Activated CD8-positive, alpha-beta memory T cell treated with anti-CD3 and anti-CD28 coated beads for 48 hours (primary cell): ENCODE measurements around the gene SUFU.
"Not testable (repeated sequence)": the region's sequence is repeated elsewhere in the genome, so short reads cannot be mapped to it uniquely, and the experiment has no call there.

ENCODE experiments used
- DNase-seq, 3 experiments: peaks; one replicate each; pipeline ENCODE4 v3.0.0-alpha.2; 2020; ENCODE audit warnings: low read depth in 2 of 3, low spot score in 2 of 3

Gene SUFU

DNA sequence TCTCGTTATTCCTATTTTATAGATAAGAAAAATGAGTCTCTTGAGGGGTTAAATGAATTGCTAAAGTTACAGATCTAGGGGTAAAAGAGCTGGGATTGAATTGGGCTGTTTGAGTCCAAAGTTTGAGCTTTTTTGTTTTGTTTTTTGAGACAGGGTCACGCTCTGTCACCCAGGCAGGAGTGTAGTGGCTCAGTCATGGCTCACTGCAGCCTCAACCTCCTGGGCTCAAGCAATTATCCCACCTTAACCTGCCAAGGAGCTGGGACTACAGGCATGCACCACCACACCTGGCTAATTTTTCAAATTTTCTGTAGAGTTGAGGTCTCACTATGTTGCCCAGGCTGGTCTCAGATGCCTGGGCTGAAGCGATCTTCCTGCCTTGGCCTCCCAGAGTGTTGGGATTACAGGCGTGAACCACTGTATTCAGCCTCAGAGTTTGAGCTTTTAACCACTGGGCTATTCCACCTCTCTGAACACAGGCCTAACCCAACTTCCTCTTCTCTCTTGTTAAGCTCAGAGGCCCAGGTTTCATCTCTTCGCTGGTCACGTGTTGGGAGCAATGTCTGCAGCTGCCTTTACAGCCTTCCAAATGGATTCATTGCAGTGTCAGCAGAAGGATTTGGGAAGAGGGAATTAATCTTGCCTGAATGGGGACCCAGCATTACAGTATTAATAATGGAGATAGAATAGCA, 8.0 kb downstream of the SUFU start:
- DNase-seq: no peak

DNA sequence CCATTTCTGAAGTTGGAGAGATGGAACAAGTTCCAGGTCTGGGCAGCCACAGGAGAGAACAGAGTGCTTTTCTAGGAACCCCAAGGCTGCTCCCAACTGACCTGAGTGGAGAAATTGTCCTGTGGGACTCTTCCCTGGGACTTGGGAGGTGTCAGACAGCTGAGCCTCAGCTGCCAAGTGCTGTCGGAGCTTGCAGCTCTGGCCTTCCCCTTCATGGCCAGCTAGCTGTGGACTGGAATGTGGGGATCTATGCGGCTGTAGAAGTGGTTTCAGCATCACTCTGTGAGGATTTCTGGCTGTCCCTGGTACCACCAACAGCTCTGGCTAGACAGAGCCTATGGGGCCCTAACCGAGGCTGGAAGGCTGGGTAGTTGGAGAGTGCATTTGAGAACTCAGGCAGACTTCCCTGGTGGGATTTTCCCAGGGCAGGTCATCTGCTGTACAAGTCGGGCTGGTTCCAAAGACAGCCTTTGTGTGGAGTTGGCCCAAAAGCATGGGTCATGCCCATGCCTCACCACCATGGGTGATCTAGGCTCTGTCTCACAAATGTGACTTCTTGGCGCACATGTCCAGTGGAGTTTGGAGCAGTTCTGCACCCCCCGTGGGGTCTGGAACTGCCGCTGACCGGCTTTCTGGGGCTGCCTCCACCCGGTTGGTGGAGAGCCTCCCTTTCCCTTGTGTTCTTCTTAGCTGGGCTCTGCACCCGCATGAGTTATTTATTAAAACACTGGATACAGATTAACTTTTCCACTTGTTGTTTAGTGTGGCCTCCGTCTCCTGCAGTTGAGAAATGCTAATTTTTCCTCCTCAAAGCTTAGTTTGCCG, 10.9 kb downstream of the SUFU start:
- DNase-seq: no peak

DNA sequence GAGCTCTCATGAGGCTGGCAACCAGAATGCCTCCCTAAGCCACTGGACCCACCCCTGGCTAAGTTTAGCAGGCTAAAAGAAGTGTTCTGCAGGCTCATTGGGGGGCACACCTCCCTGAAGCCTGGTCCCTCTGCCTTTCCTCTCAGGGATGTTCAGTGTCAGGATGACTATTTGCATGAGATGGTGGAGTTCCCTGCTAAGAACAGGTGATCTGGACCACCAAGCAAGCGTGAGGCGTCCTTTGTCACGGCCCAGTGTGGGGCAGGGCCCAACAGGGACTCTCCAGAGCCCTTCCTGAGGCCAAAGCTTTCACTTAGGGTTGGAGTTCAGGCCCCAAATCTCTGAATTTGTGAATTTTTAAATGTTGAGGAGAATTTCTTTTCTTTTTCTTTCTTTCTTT, 12.0 kb downstream of the SUFU start:
- no peak for DNase-seq

DNA sequence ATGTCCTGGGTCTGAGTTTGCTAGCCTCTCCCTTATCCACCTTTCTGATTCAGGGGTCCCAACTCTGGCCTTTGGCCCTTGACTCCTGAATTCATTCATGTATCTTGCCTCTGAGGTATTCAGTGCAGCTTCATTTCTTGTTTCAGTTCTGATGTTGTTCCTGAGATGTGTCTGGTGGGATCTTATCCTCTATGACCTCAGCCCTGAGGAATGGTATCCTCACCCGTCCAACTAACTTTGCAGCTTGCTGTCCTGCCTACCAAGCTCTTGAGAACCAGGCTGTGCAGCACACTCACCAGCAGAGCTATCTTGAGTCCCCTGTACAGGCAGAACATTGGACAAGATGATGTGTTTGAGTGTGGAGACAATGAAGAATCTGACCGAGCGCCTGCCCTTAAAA, 13.8 kb downstream of the SUFU start:
- DNase-seq: no peak

DNA sequence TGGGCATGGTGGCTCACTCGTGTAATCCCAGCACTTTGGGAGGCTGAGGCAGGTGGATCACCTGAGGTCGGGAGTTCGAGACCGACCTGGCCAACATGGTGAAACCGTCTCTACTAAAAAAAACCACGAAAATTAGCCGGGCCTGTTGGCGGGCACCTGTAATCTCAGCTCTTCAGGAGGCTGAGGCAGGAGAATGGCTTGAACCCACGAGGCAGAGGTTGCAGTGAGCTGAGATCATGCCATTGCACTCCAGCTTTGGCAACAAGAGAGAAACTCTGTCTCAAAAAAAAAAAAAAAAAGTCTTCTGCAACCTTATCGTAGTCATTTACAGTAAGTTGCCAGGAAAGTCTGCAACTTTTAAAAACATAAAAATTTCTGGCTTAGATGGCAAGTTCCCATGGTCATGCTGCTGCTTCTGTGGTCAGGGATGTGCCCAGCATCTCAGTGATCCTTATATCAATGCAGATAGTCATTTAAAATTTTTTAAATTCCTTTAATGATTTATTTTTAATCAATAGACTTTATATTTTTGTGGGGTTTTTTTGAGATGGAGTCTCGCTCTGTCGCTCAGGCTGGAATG, 15.6 kb downstream of the SUFU start:
- no peak for DNase-seq

DNA sequence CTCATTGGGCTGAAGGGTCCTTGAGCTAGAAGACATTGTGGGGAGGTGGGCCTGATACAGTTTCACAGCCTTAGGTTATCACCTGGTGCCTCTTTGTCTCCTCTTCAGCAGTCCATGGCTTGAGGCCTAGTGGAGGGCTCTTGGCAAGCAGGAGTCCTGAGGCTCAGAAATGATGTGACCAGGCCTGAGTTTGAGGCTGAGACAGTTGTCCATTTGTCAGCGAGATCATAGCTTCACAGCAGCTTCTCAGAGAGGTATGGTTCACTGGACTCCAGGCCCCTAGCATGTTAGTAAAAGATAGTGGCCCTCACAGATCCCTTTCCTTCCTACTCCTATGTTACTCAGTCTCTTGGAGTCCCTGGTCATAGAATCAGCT, 19.1 kb downstream of the SUFU start:
- DNase-seq: no peak

DNA sequence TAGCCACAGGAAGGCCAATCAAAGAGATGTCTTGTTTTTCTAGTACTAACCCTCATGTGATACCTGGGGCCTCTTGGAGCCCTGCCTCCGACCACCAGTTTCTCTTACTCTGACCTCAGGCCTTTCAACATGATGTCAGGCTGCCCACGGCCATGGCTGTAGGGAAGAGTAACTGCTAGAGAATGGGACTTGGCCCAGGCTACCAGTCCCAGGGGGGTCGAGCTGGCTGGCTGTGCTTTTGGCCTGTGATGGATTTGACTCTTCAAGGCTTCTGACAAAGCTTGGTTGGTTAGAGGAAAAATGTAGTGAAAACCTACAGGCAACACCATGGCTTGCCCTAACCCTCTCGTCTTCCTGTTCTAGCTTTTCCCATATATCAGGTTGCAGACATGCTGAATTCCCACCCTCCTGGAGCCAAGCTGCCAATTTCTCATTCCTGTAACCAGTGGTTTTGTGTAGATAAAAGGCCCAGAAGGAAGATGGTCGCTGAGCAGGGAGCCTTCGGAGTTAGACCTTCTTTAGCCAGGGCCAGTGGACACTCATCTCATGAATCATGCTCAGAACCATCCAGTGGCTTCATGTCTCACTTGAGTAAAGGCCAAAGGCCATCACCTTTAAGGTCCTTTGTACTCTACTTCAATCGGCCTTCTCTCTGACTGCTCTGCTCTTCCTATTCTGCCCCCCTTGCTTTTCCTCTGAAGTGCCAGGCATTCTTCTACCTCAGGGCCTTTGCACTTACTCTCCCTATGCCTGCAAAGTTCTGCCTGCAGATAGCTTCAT, 19.7 kb downstream of the SUFU start:
- no peak for DNase-seq

DNA sequence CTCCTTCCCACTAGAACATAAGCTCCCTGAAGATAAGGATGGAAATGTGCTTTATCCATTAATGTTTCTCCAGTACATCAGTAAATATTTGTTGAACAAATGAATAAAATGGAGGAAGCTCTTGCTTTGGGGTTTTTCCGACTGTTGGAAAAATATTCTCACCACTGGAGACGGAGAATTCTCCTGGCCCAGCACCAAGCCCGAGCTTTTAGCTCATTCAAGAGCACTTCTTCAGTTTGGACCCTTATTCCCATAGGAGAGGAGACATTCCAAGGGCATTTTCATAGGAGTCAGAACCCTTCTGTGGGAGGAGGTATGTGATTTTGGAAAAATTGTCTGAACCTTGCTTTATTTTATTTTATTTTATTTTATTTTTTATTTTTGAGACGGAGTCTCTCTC, 21.0 kb downstream of the SUFU start:
- DNase-seq: no peak

DNA sequence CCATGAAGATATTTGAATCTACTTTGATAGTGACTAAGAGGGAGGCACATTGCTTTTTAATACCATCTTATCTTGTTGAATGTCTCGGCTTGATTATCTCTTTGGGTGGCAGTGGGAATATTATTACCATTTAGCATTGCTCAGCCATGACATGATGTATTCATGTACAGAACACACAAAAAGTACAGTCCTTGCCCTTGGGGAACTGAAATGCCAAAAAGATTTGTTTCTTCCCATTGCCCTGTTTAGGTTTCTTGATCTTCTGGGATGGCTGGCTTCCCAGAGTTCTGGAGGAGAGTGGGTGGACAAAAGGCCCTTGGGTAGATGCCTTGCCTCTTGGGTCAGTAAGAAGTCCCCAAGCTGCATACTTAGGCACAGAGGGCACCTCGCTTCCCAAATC, 23.8 kb downstream of the SUFU start:
- DNase-seq: no peak

DNA sequence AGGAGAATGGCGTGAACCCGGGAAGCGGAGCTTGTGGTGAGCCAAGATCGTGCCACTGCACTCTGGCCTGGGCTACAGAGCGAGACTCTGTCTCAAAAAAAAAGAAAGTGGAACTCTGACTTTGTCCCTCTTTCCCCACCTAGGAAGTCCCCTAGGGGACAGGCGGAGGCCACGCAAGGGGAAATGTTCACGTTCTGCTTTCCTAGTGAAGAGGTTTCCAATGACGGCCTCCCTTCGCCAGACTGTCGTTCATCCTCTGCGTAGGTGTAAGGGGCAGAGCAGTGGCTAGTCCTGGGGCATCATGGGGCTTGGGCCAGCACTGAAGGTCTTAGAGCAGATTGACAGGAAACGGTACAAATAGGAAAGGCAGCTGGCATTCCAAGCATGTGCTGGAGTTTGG, 30.6 kb downstream of the SUFU start:
- DNase-seq: no peak

DNA sequence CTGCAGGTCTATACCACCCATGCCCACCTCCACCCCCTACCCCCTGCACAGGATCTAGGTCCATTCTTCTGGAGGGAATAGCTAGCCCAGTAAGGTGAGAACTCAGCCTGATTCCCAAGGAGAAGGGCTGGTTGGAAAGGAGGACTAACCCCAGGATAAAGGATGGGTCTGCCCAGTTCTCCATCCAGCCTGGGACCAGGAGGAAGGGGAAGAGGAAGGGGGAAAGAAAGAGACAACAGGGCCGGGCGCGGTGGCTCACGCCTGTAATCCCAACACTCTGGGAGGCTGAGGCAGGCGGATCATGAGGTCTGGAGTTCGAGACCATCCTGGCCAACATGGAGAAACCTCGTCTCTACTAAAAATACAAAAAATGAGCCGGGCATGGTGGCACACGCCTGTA, 31.2 kb downstream of the SUFU start:
- DNase-seq: not testable (repeated sequence)

DNA sequence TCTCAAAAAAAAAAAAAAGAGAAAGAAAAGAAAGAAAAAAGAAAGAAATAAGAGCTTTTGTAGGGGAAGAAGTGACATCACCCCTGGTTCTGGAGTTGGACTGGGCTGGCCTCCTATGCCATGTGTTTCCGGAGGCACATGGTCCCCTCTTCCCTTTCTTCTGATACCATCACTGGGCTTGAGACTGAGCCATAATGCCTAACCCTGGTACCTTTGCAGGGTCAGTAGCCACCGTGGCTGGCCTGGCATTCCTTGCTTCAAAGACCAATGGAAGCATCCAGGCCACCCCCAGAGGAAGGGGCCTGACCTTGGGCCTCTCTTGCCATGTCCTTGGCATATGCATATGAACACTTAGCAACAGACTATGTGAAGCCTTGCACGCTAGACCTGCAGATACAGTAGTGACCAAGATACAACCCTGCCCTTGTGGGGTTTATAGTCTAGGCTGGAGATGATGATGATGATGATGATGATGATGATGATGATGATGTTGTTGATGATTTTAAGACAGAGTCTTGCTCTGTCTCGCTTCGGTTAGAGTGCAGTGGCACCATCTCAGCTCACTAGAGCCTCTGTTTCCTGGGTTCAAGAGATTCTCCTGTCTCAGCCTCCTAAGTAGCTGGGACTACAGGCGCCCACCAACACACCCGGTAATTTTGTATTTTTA, 31.8 kb downstream of the SUFU start:
- no peak for DNase-seq

DNA sequence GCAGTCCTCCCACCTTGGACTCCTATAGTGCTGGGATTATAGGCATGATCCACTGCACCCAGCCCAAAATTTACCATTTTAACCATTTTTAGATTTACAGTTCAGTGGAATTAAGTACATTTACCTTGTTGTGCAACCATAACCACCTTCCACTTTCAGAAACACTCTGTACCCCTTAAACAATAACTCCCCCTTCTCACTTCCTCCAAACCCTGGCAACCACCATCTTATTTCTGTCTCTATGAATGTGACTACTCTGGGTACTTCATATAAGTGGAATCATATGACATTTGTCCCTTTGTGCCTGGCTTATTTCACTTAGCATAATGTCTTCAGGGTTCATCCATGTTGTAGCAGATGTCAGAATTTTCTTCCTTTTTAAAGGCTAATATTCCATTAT, 33.6 kb downstream of the SUFU start:
- no peak for DNase-seq

DNA sequence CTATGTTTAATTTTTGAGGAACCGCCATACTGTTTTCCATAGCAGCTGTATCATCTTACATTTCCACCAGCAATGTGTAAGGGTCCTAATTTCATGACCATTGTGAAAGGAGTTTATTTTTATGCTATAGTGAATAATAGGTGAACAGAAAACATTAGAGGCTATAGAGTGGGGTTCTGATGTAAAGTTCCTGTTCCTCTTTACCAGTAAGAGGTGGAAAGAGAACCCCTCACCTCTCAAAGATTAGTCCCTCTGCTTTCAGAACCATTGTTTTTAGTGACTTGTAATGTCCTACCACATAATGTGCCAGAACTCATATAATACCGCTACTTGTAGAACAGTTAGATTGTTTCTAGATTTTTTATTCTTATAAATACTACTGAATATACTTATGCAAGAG, 34.2 kb downstream of the SUFU start:
- no peak for DNase-seq

DNA sequence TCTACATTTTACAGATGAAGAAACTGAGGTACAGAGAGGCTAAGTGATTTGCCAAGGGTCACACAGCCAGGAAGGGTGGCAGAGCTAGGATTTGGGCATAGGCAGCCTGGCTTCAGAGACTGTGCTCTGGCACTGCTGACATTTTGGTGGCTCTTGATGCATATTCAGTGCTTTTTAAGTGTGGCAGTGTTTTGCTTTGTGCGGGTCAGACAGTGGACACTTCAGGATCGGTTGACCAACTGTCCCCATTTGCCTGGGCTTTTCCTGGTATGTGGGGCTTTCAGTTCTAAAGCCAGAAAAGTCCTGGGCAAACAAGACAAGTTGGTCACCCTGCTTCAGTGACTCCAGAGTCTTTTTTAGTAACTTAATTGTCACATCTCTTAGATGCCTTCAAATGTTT, 35.0 kb downstream of the SUFU start:
- DNase-seq: no peak

DNA sequence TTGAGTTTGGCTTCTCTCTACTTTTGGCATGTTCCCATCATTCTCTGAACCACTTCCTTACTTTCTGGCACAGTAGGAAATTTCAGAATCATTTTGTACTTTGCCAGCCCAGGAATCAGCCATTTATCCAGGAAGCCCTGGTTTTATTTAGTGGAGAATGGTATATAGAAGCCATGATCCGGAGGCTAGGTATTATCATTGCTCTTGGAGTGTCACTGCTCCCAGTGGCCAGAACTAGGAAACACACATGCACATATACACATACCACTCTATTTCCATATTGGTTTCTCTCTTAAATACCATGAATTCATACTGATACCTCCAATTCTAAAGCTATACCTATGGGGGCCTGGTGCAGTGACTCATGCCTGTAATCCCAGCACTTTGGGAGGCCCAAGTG, 36.3 kb downstream of the SUFU start:
- DNase-seq: no peak

DNA sequence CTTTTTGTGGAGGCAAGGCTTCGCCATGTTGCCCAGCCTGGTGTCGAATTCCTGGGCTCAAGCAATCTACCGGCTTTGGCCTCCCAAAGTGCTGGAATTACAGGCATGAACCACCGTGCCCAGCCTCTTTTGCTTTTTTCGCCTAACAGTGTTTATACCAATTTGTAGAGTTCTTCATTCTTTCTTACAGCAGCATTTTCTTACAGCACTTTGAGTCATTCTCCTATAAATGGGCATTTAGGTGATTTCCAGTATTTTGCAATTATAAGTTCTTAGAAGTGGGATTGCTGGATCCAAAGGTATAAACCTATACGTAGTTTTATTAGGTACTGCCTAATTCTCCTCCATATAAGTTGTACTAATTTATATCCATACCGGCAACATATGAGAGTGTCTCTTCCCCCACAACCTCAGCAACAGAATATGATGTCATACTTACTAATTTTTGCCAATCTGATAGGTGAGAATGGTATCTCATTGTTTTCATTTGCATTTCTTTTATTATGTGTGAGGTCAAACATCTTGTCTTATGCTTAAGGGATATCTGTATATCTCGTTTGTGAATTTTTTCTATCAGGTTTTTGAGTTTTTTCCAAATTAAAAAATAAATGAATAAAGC, 39.1 kb downstream of the SUFU start:
- no peak for DNase-seq

DNA sequence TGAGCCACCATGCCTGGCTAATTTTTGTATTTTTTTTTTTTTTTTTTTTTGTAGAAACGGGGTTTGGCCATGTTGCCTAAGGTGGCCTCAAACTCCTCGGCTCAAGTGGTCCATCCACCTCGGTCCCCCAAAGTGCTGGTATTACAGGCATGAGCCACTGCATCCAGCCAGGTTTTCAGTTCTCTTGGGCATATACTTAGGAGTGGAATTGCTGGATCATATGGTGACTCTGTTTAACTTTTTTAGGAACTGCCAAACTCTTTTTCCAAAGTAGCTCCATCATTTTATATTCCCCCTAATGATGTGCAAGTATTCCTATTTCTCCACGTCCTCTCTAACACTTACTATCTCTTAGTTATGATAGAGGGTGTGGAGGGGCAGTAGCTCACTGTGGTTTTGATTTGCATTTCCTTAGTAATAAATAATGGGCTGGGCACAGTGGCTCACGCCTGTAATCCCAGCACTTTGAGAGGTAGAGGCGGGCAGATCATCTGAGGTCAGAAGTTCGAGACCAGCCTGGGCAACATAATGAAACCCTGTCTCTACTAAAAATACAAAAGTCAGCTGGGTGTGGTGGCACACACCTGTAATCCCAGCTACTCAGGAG, 41.6 kb downstream of the SUFU start:
- DNase-seq: no peak

DNA sequence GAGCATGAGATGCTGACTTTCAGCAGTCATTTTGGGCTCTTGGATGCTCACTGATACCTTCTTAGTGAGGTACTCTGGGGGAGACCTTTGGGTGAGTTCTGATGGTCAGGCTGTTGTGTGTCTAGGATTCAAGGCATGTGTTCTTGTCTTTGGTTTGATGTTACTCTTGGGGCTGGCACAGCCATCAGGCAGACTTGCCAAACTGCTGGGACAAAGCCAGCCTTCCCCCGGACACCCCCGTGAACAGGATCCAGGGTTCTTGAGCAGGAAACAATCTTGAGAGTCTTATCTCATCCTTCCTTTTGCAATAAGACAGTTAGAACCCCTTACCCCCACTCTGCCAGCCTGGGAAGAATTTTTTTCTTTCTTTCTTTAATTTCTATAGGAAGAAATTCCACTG, 42.2 kb downstream of the SUFU start:
- no peak for DNase-seq

DNA sequence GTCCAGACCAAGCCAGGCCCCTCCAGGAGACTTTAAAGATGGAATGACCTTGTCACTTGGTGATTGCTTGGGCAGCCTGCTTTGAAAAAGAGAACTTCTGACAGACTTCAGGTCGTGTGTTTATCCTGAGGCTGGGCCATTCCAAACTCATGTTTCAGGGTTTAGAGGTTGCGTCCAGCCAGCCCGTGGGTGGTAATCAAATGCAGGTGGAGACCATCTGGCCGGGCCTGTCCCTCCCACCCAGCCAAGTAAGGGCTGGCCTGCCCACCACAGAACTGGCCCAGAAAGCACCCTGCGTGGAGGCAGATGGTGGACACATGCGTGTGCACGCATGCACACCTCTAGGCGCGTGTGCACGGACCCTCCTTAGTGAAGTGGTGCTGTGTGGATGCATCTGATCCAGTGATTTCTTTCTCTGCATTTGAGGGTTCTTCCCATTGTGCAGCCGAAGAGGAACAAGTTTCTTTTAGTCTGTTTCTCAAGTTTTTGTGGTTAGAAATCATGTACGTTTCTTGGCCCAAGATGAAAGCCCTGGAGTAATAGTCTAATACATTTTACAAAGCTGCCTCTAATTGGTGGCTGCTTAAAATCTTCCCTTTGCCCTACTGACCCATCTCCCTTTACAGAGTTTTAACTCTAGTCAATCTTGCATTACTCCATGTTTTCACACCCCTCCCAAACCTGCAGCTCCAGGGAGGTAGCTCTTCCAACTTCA, 43.0 kb downstream of the SUFU start:
- DNase-seq: no peak
